SK-N-SH (cell line): Measurements from ENCODE around the gene AANAT. TPM values are rescaled to one million over a fixed set of nuclear protein-coding genes. Genes with fewer than 3 reads are reported as not detected.

Source experiments
- CTCF ChIA-PET: fragments of 300-600, 350-600 bp; formaldehyde crosslinking; extraction: SDS; loops from one replicate; lab custom pipeline; 2021; lab: Yijun Ruan, JAX
- POLR2A ChIA-PET: fragments of 350-600 bp; sonication (Branson Sonifier 250); formaldehyde crosslinking; extraction: SDS; loops from one replicate; lab custom pipeline; 2020; ENCODE audit warnings: antibody characterized with exemption, inconsistent platforms; lab: Yijun Ruan, JAX
- DNase-seq: peaks from one replicate; pipeline ENCODE4 v3.0.0; 2012
- H2AFZ ChIP-seq: fragments of 200-600 bp; sonication (generic); 2 replicates; pipeline ENCODE4 v1.8.1; 2016; ENCODE audit warnings: antibody characterized with exemption, mild to moderate bottlenecking, low read depth
- H3F3A ChIP-seq: fragments of 200-600 bp; sonication (generic); replicated peaks from 2 replicates; pipeline ENCODE3; 2016; ENCODE audit warnings: antibody characterized with exemption, mild to moderate bottlenecking; ENCODE audit not compliant: insufficient read depth
- H3K27ac ChIP-seq, 2 experiments: fragments of 200-500 bp in 1 of 2; fragments of 200-600 bp in 1 of 2; sonication (Bioruptor generic) in 1 of 2; sonication (generic), shearing (Covaris generic) in 1 of 2; 2 replicates each; pipeline versions ENCODE4 v1.5.1 to v1.6.1; 2014 to 2016; ENCODE audit warnings: low read depth in 2 of 2, inconsistent platforms in 1 of 2, low read length in 1 of 2, mild to moderate bottlenecking in 1 of 2, mixed read lengths in 1 of 2
- H3K27me3 ChIP-seq: fragments of 200-600 bp; sonication (generic), shearing (Covaris generic); 2 replicates; pipeline ENCODE4 v1.6.1; 2016; ENCODE audit warnings: mixed run types; ENCODE audit not compliant: insufficient read depth
- H3K36me3 ChIP-seq, 2 experiments: fragments of 200-500 bp in 1 of 2; fragments of 200-600 bp in 1 of 2; sonication (Bioruptor generic) in 1 of 2; sonication (generic) in 1 of 2; replicated peaks in 1 of 2; 2 replicates each; pipeline versions ENCODE3 to v1.5.1; 2014 to 2016; ENCODE audit warnings: low read length in 1 of 2, mild to moderate bottlenecking in 1 of 2; ENCODE audit not compliant: insufficient read depth in 2 of 2, control insufficient read depth in 1 of 2
- H3K4me1 ChIP-seq, 2 experiments: fragments of 200-500 bp in 1 of 2; fragments of 200-600 bp in 1 of 2; sonication (Bioruptor generic) in 1 of 2; sonication (generic), shearing (Covaris generic) in 1 of 2; 2 replicates each; pipeline versions ENCODE4 v1.5.1 to v1.6.1; 2014 to 2016; ENCODE audit warnings: low read depth in 1 of 2, low read length in 1 of 2, mixed run types in 1 of 2; ENCODE audit not compliant: insufficient read depth in 2 of 2, control insufficient read depth in 1 of 2
- H3K4me2 ChIP-seq: fragments of 200-600 bp; sonication (generic), shearing (Covaris generic); 2 replicates; pipeline ENCODE4 v1.6.1; 2017; ENCODE audit warnings: mixed run types
- H3K4me3 ChIP-seq, 2 experiments: fragments of 200-500 bp in 1 of 2; fragments of 200-600 bp in 1 of 2; sonication (Bioruptor generic) in 1 of 2; sonication (generic), shearing (Covaris generic) in 1 of 2; 2 replicates each; pipeline versions ENCODE4 v1.5.1 to v1.8.1; 2014 to 2016; ENCODE audit warnings: low read depth in 2 of 2, inconsistent platforms in 1 of 2, low read length in 1 of 2, mild to moderate bottlenecking in 1 of 2, mixed read lengths in 1 of 2, moderate library complexity in 1 of 2
- H3K79me2 ChIP-seq: fragments of 200-600 bp; sonication (generic); 2 replicates; pipeline ENCODE4 v1.8.1; 2017; ENCODE audit warnings: mild to moderate bottlenecking; ENCODE audit not compliant: insufficient read depth
- H3K9ac ChIP-seq: fragments of 200-600 bp; sonication (generic); 2 replicates; pipeline ENCODE4 v1.6.1; 2017; ENCODE audit warnings: mixed run types
- H3K9me2 ChIP-seq: fragments of 200-600 bp; sonication (generic); 2 replicates; pipeline ENCODE4 v1.6.1; 2017; ENCODE audit warnings: mixed run types
- H3K9me3 ChIP-seq: fragments of 200-600 bp; sonication (generic); 2 replicates; pipeline ENCODE4 v1.6.1; 2017; ENCODE audit warnings: mixed run types, mild to moderate bottlenecking, moderate library complexity
- H4K20me1 ChIP-seq: fragments of 200-600 bp; sonication (generic); 2 replicates; pipeline ENCODE4 v1.6.1; 2017; ENCODE audit warnings: mild to moderate bottlenecking, mixed run types; ENCODE audit not compliant: insufficient read depth
- CTCF ChIP-seq: fragments of 200-600 bp; sonication (generic); IDR thresholded peaks from 2 replicates; pipeline ENCODE4 v1.6.1; 2017; ENCODE audit warnings: antibody characterized with exemption, mild to moderate bottlenecking, moderate library complexity
- EP300 ChIP-seq, 2 experiments: IDR thresholded peaks; 2 replicates each; pipeline versions ENCODE4 v1.4.0 to v1.6.1; 2012; ENCODE audit warnings: borderline replicate concordance in 1 of 2, low read depth in 1 of 2, low read length in 1 of 2
- GABPA ChIP-seq: IDR thresholded peaks from 2 replicates; pipeline ENCODE4 v1.4.0; 2012; ENCODE audit warnings: low read depth, mild to moderate bottlenecking
- JUND ChIP-seq: IDR thresholded peaks from 2 replicates; pipeline ENCODE4 v1.4.0; 2012
- RAD21 ChIP-seq: IDR thresholded peaks from 2 replicates; pipeline ENCODE4 v1.6.1; 2012; ENCODE audit warnings: mild to moderate bottlenecking, low read length
- RCOR1 ChIP-seq: fragments of 150-350 bp; IDR thresholded peaks from 2 replicates; pipeline ENCODE4 v1.6.1; 2017; ENCODE audit warnings: antibody characterized with exemption, low read length
- RFX5 ChIP-seq: IDR thresholded peaks from 2 replicates; pipeline ENCODE4 v1.6.1; 2012; ENCODE audit warnings: mild to moderate bottlenecking, improper control_type of control experiment, low read length
- SMC3 ChIP-seq: IDR thresholded peaks from 2 replicates; pipeline ENCODE4 v1.6.1; 2012; ENCODE audit warnings: low read depth, low read length, improper control_type of control experiment
- TAF1 ChIP-seq: IDR thresholded peaks from 2 replicates; pipeline ENCODE4 v1.6.1; 2012; ENCODE audit warnings: low read depth, mild to moderate bottlenecking, low read length, moderate library complexity, borderline replicate concordance
- TCF12 ChIP-seq: IDR thresholded peaks from 2 replicates; pipeline ENCODE4 v1.4.0; 2012
- TEAD4 ChIP-seq: IDR thresholded peaks from 2 replicates; pipeline ENCODE4 v1.4.0; 2012; ENCODE audit warnings: mild to moderate bottlenecking, borderline replicate concordance; ENCODE audit not compliant: insufficient read depth
- USF2 ChIP-seq: fragments of 150-350 bp; IDR thresholded peaks from 2 replicates; pipeline ENCODE4 v1.6.1; 2017; ENCODE audit warnings: antibody characterized with exemption, low read length, low read depth, borderline replicate concordance
- WGBS: methylation state at CpG from one replicate; pipeline ENCODE4 v1.1.6; 2017; ENCODE audit warnings: low lambda C conversion rate; 5-methylcytosine and 5-hydroxymethylcytosine counted together
- polyA plus RNA-seq, 3 experiments: library from polyadenylated mRNA; depleted of rRNA; stranded (reverse); fragments of >200 nt; gene quantifications; 2 replicates each; pipeline ENCODE4 v1.2.3, GENCODE V29; 2012

The AANAT gene
- polyA plus RNA-seq, 1 of the 3 experiments (the other 2 are of a cell fraction): 0.26 TPM

DNA sequence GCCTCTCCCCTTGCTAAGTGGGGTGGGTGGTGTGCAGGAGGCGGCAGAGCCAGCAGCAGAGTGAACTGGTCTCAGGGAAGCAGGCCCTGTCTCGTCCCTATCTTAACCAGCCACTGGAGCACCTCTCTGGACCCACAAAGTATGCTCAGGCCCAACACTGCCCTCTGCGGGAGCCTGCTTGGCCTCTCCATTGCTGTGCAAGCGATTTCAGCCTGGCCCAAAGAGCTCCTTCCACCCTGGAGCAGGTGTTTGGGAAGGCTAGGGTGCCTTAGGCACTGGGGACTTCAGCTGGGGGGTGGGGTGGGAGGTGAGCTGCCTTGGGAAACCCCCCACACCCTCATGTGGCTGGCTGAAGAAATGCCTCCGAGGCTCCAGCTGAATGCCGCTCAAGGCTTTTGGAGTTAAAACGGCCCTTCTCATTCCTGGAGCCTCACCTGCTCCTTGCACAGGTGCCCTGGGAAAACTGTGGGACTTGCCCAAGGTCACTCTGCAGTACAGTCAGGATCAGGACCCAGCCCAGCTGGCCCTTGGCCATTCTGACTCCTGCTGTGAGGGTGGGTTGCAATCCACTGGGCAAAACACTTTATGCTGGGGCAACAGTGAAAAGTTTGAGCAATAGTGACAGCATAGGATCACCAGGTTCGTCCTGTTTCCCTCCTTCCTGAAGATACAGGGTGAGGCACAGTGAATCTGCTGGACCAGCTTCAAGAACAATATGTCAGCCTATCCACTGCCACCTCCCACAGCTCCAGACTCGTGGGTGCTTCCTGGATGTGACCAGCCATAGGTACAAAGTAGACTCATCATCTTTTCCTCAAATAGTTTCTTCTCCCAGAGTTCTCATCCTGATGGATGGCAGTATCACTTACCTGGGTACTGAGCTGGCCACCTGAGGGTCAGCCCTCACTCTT, 8.6 kb upstream of the AANAT start:
- POLR2A ChIA-PET: interaction anchor here (1.1 to 1.5 kb wide), 3 partner anchors 39 to 86 kb away, joined by 3 to 6 read pairs (median 4); no protein-coding TSS in a partner anchor

DNA sequence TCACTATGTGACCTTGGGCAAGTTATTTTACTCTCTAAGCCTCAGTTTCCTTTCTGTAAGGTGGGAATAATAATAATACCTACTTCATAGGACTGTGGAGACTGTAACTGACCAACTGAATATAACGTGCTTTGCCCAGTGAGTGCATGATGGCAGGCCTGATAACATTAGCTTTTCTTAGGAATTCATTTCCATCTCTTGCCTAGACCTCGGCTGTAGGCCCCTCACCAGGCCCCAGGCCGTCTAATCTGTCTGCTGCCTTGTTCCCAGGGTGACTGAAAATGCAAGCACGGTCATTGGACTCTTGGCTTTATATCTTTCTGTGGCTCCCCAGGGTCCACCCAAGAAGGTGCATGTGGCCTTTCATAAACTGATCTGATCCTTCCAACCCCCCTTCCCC, 7.7 kb upstream of the AANAT start:
- H3K4me1 ChIP-seq: no peaks in the 10 kb centered on the region; a peak in 1 of 4 replicates
- POLR2A ChIA-PET: no interaction called here
- no peaks in the 10 kb centered on the region for H3K9me2 ChIP-seq
- H2AFZ ChIP-seq: no peak overlapping the region
- DNase-seq: peak; percentile 48
- CTCF ChIA-PET: interaction anchor here (0.6 to 56.8 kb wide), 22 partner anchors 13 to 266 kb away, joined by 3 to 1687 read pairs (median 10); partner anchors contain the start of genes AANAT, RHBDF2 and SPHK1
- no peaks in the 10 kb centered on the region for H3K9me3 ChIP-seq
- H3K27me3 ChIP-seq: no peaks in the 10 kb centered on the region
- no peaks in the 10 kb centered on the region for H3K36me3 ChIP-seq
- TF ChIP-seq RCOR1 (0 out of 2 replicates have a peak, but pooled peaks have one; percentile 22), JUND (no peak)
- H3K9ac ChIP-seq: no peak overlapping the region
- H4K20me1 ChIP-seq: no peaks in the 10 kb centered on the region
- no peaks in the 10 kb centered on the region for H3F3A ChIP-seq
- H3K4me2 ChIP-seq: no peak overlapping the region
- no peak overlapping the region for H3K27ac ChIP-seq
- H3K79me2 ChIP-seq: no peaks in the 10 kb centered on the region
- WGBS: 73% methylated on average over 4 of the region's 4 CpGs
- H3K4me3 ChIP-seq: no peak overlapping the region

More for the DNA sequence above, 8.6 kb upstream of the AANAT start:
- Histone ChIP-seq H3K9me2 (no peaks in the 10 kb centered on the region), H3K4me1 (no peaks in the 10 kb centered on the region; a peak in 1 of 4 replicates), H3K27ac (no peak overlapping the region), H3K4me3 (no peak overlapping the region), H4K20me1 (no peaks in the 10 kb centered on the region), H3K9me3 (no peaks in the 10 kb centered on the region), H3K9ac (no peak overlapping the region), H3F3A (peaks cover 2% of the 10 kb centered on the region), H3K79me2 (no peaks in the 10 kb centered on the region), H3K27me3 (no peaks in the 10 kb centered on the region), H3K4me2 (no peak overlapping the region), H2AFZ (no peak overlapping the region), H3K36me3 (no peaks in the 10 kb centered on the region)
- TF ChIP-seq RAD21 (peak; percentile 81), GABPA (no peak), EP300 (IDR thresholded peaks at IDR 0.05; ENCODE audit: borderline replicate concordance in 1 of 2, low read depth in 1 of 2, low read length in 1 of 2) (no peak), RCOR1 (0 out of 2 replicates have a peak, but pooled peaks have one; percentile 7), USF2 (no peak), TAF1 (no peak), TCF12 (no peak), TEAD4 (no peak), CTCF (peak; percentile 51), SMC3 (peak; percentile 81), RFX5 (no peak)
- CTCF ChIA-PET: interaction anchor here (0.6 to 56.8 kb wide), 43 partner anchors 12 to 340 kb away, joined by 3 to 1687 read pairs (median 4); partner anchors contain the start of genes AANAT, RHBDF2, SPHK1 and ST6GALNAC2
- 62% methylated on average over 7 of the region's 9 CpGs for WGBS
- peak; percentile 79 for DNase-seq
